Thyroid gland (tissue), 4 donors: ENCODE results near the gene KAZN. TPM values are rescaled to one million over a fixed set of nuclear protein-coding genes. Genes with fewer than 3 reads are reported as not detected.

Experiments used
- DNase-seq, 2 donors: peaks; one replicate each; pipeline ENCODE4 v3.0.0-alpha.2; 2019
- H3K27ac ChIP-seq, 3 donors: fragments of 200-600 bp; sonication (generic); 1 replicate in 2 of 3; 2 replicates in 1 of 3; pipeline ENCODE4 v1.5.1; 2016 to 2019; ENCODE audit warnings: mild to moderate bottlenecking in 1 of 3, moderate library complexity in 1 of 3
- H3K27me3 ChIP-seq: fragments of 200-600 bp; sonication (generic); one replicate; pipeline ENCODE4 v1.5.1; 2019
- H3K36me3 ChIP-seq, 2 donors: fragments of 200-600 bp; sonication (generic); one replicate each; pipeline ENCODE4 v1.5.1; 2016 to 2019
- H3K4me1 ChIP-seq, 2 donors: fragments of 200-600 bp; sonication (generic); one replicate each; pipeline ENCODE4 v1.5.1; 2017 to 2019
- H3K4me3 ChIP-seq, 3 donors: fragments of 200-600 bp; sonication (generic); replicated peaks in 1 of 3; 1 replicate in 2 of 3; 2 replicates in 1 of 3; pipeline ENCODE4 v1.5.1; 2016; ENCODE audit warnings: mild to moderate bottlenecking in 1 of 3
- H3K9me3 ChIP-seq: fragments of 200-600 bp; sonication (generic); one replicate; pipeline ENCODE4 v1.5.1; 2017
- CTCF ChIP-seq, 6 experiments: fragments of 200-600 bp in 3 of 6; fragments of 450-650 bp in 3 of 6; sonication (generic) in 3 of 6; IDR thresholded peaks; one replicate each; pipeline ENCODE4 v1.5.1; 2016 to 2019; ENCODE audit warnings: antibody characterized with exemption in 6 of 6, mild to moderate bottlenecking in 2 of 6, inconsistent platforms in 1 of 6, moderate library complexity in 1 of 6
- POLR2A ChIP-seq, 2 donors: fragments of 450-650 bp; IDR thresholded peaks; one replicate each; pipeline ENCODE4 v1.6.1; 2017; ENCODE audit warnings: antibody characterized with exemption in 2 of 2, mild to moderate bottlenecking in 2 of 2, moderate library complexity in 1 of 2
- WGBS, 2 donors: methylation state at CpG; one replicate each; pipeline ENCODE4 v1.1.5; 2017; 5-methylcytosine and 5-hydroxymethylcytosine counted together
- intact Hi-C: fragments of 100-400 bp; cut with DNase I; formaldehyde crosslinking; loops from one replicate; pipeline ENCODE4 v1.15.1; 2023
- total RNA-seq, 4 donors: library from RNA; depleted of rRNA; stranded (reverse); fragments of >200 nt; gene quantifications; one replicate each; pipeline ENCODE4 v1.2.3, GENCODE V29; 2016

The KAZN gene
- total RNA-seq, 4 donors from 2014 or later, result 14.8 to 28.6 (median 18.2) TPM

- no peak for TF ChIP-seq CTCF (IDR thresholded peaks at IDR 0.05)
- no peak for TF ChIP-seq POLR2A (IDR thresholded peaks at IDR 0.05)
- 82 to 89% methylated on average over 5 of the region's 5 CpGs for WGBS, 2 donors
- Histone ChIP-seq H3K9me3 (no peaks in the 10 kb centered on the region), H3K27ac (no peak overlapping the region), H3K4me3 (no peak overlapping the region), H3K36me3 (no peaks in the 10 kb centered on the region), H3K4me1 (peaks cover 7% of the 10 kb centered on the region in 2 donors), H3K27me3 (no peaks in the 10 kb centered on the region)
- intact Hi-C loops, result no loop called here
- DNase-seq, result no peak
Observed at GRCh38 chr1:14853518-14853917, 255.0 kb downstream of the KAZN start.

- Histone ChIP-seq H3K4me1 (peaks cover 7% of the 10 kb centered on the region in 2 donors), H3K36me3 (no peaks in the 10 kb centered on the region), H3K9me3 (no peaks in the 10 kb centered on the region), H3K27me3 (no peaks in the 10 kb centered on the region), H3K27ac (no peak overlapping the region), H3K4me3 (no peak overlapping the region)
- intact Hi-C loops, result no loop called here
- WGBS, 2 donors, result 67 to 97% methylated on average over 3 of the region's 3 CpGs
- DNase-seq, result no peak
- no peak for TF ChIP-seq POLR2A (IDR thresholded peaks at IDR 0.05)
Observed at GRCh38 chr1:14855268-14855667, 256.8 kb downstream of the KAZN start.

- WGBS, 2 donors, result 88 to 93% methylated on average over 6 of the region's 6 CpGs
- Histone ChIP-seq H3K27me3 (no peaks in the 10 kb centered on the region), H3K4me1 (peaks cover 7% of the 10 kb centered on the region in 2 donors), H3K4me3 (no peak overlapping the region), H3K27ac (no peak overlapping the region), H3K9me3 (no peaks in the 10 kb centered on the region), H3K36me3 (no peaks in the 10 kb centered on the region)
- TF ChIP-seq CTCF (IDR thresholded peaks at IDR 0.05) (no peak), POLR2A (IDR thresholded peaks at IDR 0.05) (no peak)
- intact Hi-C loops, result no loop called here
- no peak for DNase-seq
Observed at GRCh38 chr1:14855801-14856200, 257.3 kb downstream of the KAZN start.

GRCh38 chr1:14857436-14858195 is 259.1 kb downstream of the KAZN start:
- intact Hi-C loops, result no loop called here
- Histone ChIP-seq H3K27me3 (no peaks in the 10 kb centered on the region), H3K4me1 (no peaks in the 10 kb centered on the region), H3K27ac (no peak overlapping the region), H3K9me3 (no peaks in the 10 kb centered on the region), H3K4me3 (no peak overlapping the region), H3K36me3 (no peaks in the 10 kb centered on the region)
- TF ChIP-seq POLR2A (IDR thresholded peaks at IDR 0.05) (no peak), CTCF (IDR thresholded peaks at IDR 0.05) (no peak)
- 93 to 95% methylated on average over 10 of the region's 10 CpGs for WGBS, 2 donors
- DNase-seq, result no peak

GRCh38 chr1:14862114-14862771 is 263.8 kb downstream of the KAZN start:
- 81 to 87% methylated on average over 13 of the region's 13 CpGs for WGBS, 2 donors
- intact Hi-C loops, result no loop called here
- TF ChIP-seq CTCF (IDR thresholded peaks at IDR 0.05) (no peak), POLR2A (IDR thresholded peaks at IDR 0.05) (no peak)

More at GRCh38 chr1:14862114-14862771, 263.8 kb downstream of the KAZN start:
- no peaks in the 10 kb centered on the region for H3K27me3 ChIP-seq
- H3K4me1 ChIP-seq, result peaks cover 0 to 5% of the 10 kb centered on the region in 2 donors
- no peaks in the 10 kb centered on the region for H3K9me3 ChIP-seq
- H3K4me3 ChIP-seq, result no peak overlapping the region
- no peaks in the 10 kb centered on the region for H3K36me3 ChIP-seq
- H3K27ac ChIP-seq, result no peak overlapping the region
- DNase-seq, result no peak
